Astrocyte (in vitro differentiated cells and primary cell): ENCODE results near the gene DCANP1.

Experiments
- EZH2 ChIP-seq: IDR thresholded peaks from 2 replicates; pipeline ENCODE4 v1.6.1; 2012; ENCODE audit warnings: mild to moderate bottlenecking, low read length, inconsistent platforms; ENCODE audit not compliant: insufficient read depth
- TF ChIP-seq, protein P1 (sequence below): IDR thresholded peaks from 2 replicates; pipeline ENCODE4 v1.5.1; 2011; ENCODE audit warnings: low read depth, mild to moderate bottlenecking, inconsistent platforms, low read length, moderate library complexity; ENCODE audit not compliant: insufficient read depth

- TF ChIP-seq, protein P1, sequence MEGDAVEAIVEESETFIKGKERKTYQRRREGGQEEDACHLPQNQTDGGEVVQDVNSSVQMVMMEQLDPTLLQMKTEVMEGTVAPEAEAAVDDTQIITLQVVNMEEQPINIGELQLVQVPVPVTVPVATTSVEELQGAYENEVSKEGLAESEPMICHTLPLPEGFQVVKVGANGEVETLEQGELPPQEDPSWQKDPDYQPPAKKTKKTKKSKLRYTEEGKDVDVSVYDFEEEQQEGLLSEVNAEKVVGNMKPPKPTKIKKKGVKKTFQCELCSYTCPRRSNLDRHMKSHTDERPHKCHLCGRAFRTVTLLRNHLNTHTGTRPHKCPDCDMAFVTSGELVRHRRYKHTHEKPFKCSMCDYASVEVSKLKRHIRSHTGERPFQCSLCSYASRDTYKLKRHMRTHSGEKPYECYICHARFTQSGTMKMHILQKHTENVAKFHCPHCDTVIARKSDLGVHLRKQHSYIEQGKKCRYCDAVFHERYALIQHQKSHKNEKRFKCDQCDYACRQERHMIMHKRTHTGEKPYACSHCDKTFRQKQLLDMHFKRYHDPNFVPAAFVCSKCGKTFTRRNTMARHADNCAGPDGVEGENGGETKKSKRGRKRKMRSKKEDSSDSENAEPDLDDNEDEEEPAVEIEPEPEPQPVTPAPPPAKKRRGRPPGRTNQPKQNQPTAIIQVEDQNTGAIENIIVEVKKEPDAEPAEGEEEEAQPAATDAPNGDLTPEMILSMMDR = no peak
- TF ChIP-seq EZH2 = no peak
These were observed 34.8 kb upstream of the DCANP1 start for GRCh38 chr5:135481909-135482311.
